A673 (cell line): ENCODE results near the gene FCRLB. TPM values are rescaled to one million over a fixed set of nuclear protein-coding genes. Genes with fewer than 3 reads are reported as not detected.

Experiments used
- BruUV-seq: library from RNA; stranded (reverse); fragments of 400-500 nt; replicated peaks from 2 replicates; lab custom pipeline; 2021; lab: Mats Ljungman, UMichigan
- CTCF ChIA-PET: fragments of 300-600 bp; sonication (Branson Sonifier 250); formaldehyde crosslinking; loops from one replicate; lab custom pipeline; 2022; ENCODE audit warnings: antibody characterized with exemption; lab: Charles Lee
- POLR2A ChIA-PET: fragments of 300-600 bp; sonication (Branson Sonifier 250); formaldehyde crosslinking; loops from one replicate; lab custom pipeline; 2022; ENCODE audit warnings: antibody characterized with exemption; ENCODE audit not compliant: low non-redundant PET; lab: Charles Lee
- DNase-seq: peaks from one replicate; pipeline ENCODE4 v3.0.0-alpha.2; 2015; ENCODE audit warnings: low spot score
- H3K27ac ChIP-seq: fragments of 200-600 bp; sonication (generic); 2 replicates; pipeline ENCODE4 v1.5.1; 2016; ENCODE audit warnings: mixed run types, low read depth, mild to moderate bottlenecking, mixed read lengths, antibody characterized with exemption, low read length; ENCODE audit not compliant: poor library complexity, severe bottlenecking
- H3K27me3 ChIP-seq: fragments of 200-600 bp; sonication (generic); replicated peaks from 2 replicates; pipeline ENCODE4 v1.6.1; 2017; ENCODE audit warnings: mixed run types, low read depth, mild to moderate bottlenecking, mixed read lengths, antibody characterized with exemption, low read length; ENCODE audit not compliant: insufficient read depth, poor library complexity
- H3K36me3 ChIP-seq: fragments of 200-600 bp; sonication (generic); 2 replicates; pipeline ENCODE4 v1.6.1; 2016; ENCODE audit warnings: mixed run types, mild to moderate bottlenecking, mixed read lengths, antibody characterized with exemption, low read length; ENCODE audit not compliant: insufficient read depth, poor library complexity, severe bottlenecking
- H3K4me1 ChIP-seq: fragments of 200-600 bp; sonication (generic); 2 replicates; pipeline ENCODE4 v1.6.1; 2017; ENCODE audit warnings: mixed run types, mild to moderate bottlenecking, mixed read lengths, antibody characterized with exemption, low read length; ENCODE audit not compliant: insufficient read depth, poor library complexity, severe bottlenecking
- H3K4me3 ChIP-seq: fragments of 200-600 bp; sonication (generic); 2 replicates; pipeline ENCODE4 v1.5.1; 2016; ENCODE audit warnings: low read depth, mixed run types, mild to moderate bottlenecking, mixed read lengths, low read length; ENCODE audit not compliant: poor library complexity, severe bottlenecking
- H3K9me3 ChIP-seq: fragments of 200-600 bp; sonication (generic); 2 replicates; pipeline ENCODE4 v1.6.1; 2016; ENCODE audit warnings: mixed run types, low read depth, mild to moderate bottlenecking, mixed read lengths, antibody characterized with exemption, low read length; ENCODE audit not compliant: poor library complexity, severe bottlenecking
- EZH2 ChIP-seq: fragments of 200-600 bp; sonication (generic); IDR thresholded peaks from 2 replicates; pipeline ENCODE4 v1.6.1; 2017; ENCODE audit warnings: borderline replicate concordance, low read depth, mild to moderate bottlenecking, mixed read lengths, antibody characterized with exemption, low read length; ENCODE audit not compliant: poor library complexity, severe bottlenecking
- intact Hi-C: fragments of 100-400 bp; cut with micrococcal nuclease; formaldehyde crosslinking; loops from one replicate; pipeline ENCODE4 v1.10.0; 2022; ENCODE audit not compliant: unreplicated experiment
- total RNA-seq: library from RNA; stranded (reverse); gene quantifications from 2 replicates; pipeline ENCODE4 v1.2.3, GENCODE V29; 2021
- TF ChIP-seq, protein P1 (sequence below): fragments of 300-800, 200-600 bp; sonication (generic); conservative IDR thresholded peaks from 2 replicates; pipeline ENCODE4 v1.5.1; 2017; ENCODE audit warnings: low read depth, mild to moderate bottlenecking, antibody characterized with exemption, low read length, moderate library complexity, mixed read lengths

The FCRLB gene
- total RNA-seq, 1 experiment from 2014 or later, result 0.67 TPM

DNA sequence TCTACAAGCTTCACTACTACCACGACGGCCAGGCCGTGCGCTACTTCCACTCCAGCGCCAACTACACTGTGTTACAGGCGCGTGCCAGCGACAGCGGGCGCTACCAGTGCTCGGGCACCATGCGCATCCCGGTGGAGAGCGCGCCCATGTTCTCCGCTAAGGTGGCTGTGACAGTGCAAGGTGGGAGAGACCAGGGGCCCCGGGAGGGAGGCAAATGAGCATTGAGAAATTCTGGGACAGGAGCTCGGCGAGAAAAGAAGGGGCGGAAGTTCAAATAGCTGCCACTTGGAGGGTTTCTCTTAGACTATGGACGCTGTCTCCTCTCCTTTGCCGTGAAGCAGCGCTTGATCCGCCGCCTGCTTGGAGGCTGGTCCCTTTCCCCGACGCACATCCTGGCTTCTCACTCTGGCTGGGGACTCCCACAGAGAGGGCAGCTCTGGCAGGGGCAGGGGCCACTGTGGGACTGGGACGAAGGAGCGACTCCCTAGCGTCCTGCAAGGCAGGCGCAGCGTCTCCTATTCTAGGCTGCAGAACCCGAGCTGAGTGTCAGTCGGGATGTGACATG lies 4.6 kb downstream of the FCRLB start:
- Histone ChIP-seq H3K27ac (peak overlapping the region; percentile 60), H3K36me3 (no peaks in the 10 kb centered on the region), H3K4me1 (no peaks in the 10 kb centered on the region), H3K4me3 (peak overlapping the region; percentile 88), H3K27me3 (no peaks in the 10 kb centered on the region), H3K9me3 (no peaks in the 10 kb centered on the region)
- CTCF ChIA-PET, result interaction anchor here (0.7 to 1.2 kb wide), 2 partner anchors 13 to 15 kb away, joined by 4 to 5 read pairs; no protein-coding TSS in a partner anchor
- peak; percentile 54 for DNase-seq
- POLR2A ChIA-PET, result no interaction called here
- BruUV-seq, result no TSS peak
- intact Hi-C loops, result loop anchor here (2.0 kb wide), 1 partner anchor 25 kb away; no protein-coding TSS in a partner anchor
- TF ChIP-seq EZH2, result no peak
- TF ChIP-seq, protein P1, sequence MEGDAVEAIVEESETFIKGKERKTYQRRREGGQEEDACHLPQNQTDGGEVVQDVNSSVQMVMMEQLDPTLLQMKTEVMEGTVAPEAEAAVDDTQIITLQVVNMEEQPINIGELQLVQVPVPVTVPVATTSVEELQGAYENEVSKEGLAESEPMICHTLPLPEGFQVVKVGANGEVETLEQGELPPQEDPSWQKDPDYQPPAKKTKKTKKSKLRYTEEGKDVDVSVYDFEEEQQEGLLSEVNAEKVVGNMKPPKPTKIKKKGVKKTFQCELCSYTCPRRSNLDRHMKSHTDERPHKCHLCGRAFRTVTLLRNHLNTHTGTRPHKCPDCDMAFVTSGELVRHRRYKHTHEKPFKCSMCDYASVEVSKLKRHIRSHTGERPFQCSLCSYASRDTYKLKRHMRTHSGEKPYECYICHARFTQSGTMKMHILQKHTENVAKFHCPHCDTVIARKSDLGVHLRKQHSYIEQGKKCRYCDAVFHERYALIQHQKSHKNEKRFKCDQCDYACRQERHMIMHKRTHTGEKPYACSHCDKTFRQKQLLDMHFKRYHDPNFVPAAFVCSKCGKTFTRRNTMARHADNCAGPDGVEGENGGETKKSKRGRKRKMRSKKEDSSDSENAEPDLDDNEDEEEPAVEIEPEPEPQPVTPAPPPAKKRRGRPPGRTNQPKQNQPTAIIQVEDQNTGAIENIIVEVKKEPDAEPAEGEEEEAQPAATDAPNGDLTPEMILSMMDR, result peak; percentile 33; the same call in 1 of the 2 replicates

- H3K27ac ChIP-seq, result peak overlapping the region; percentile 78
- POLR2A ChIA-PET, result no interaction called here
- DNase-seq, result peak; percentile 91
Measured at GRCh38 chr1:161726473-161727255, 5.3 kb downstream of the FCRLB start.

GRCh38 chr1:161727256-161727924 lies 6.0 kb downstream of the FCRLB start:
- Histone ChIP-seq H3K27ac (peak overlapping the region; percentile 78), H3K9me3 (no peaks in the 10 kb centered on the region), H3K36me3 (no peaks in the 10 kb centered on the region), H3K4me1 (no peaks in the 10 kb centered on the region), H3K4me3 (peak overlapping the region; percentile 88), H3K27me3 (no peaks in the 10 kb centered on the region)
- intact Hi-C loops, result loop anchor here (2.0 kb wide), 1 partner anchor 23 kb away; no protein-coding TSS in a partner anchor
- ChIA-PET CTCF (interaction anchor here (1.2 kb wide), 1 partner anchor 14 kb away, joined by 5 read pairs; no protein-coding TSS in a partner anchor), POLR2A (no interaction called here)
- TF ChIP-seq EZH2, result no peak
- TF ChIP-seq, protein P1, result no peak
- BruUV-seq, result TSS peak; percentile 86
- no peak for DNase-seq

More at GRCh38 chr1:161726473-161727255, 5.3 kb downstream of the FCRLB start:
- Histone ChIP-seq H3K9me3 (no peaks in the 10 kb centered on the region), H3K4me1 (no peaks in the 10 kb centered on the region), H3K36me3 (no peaks in the 10 kb centered on the region), H3K27me3 (no peaks in the 10 kb centered on the region), H3K4me3 (peak overlapping the region; percentile 88)
- TF ChIP-seq, protein P1, result no peak
- TF ChIP-seq EZH2, result no peak
- CTCF ChIA-PET, result interaction anchor here (0.6 to 1.2 kb wide), 3 partner anchors 12 to 44 kb away, joined by 4 to 7 read pairs (median 5); no protein-coding TSS in a partner anchor
- no TSS peak for BruUV-seq
- intact Hi-C loops, result loop anchor here (2.0 kb wide), 1 partner anchor 24 kb away; no protein-coding TSS in a partner anchor
